ENCODE results near the gene CXCL17. TPM values are rescaled to one million over a fixed set of nuclear protein-coding genes. Genes with fewer than 3 reads are reported as not detected.

The CXCL17 gene
- total RNA-seq, 1 donor from 2014 or later: 159 TPM

DNA sequence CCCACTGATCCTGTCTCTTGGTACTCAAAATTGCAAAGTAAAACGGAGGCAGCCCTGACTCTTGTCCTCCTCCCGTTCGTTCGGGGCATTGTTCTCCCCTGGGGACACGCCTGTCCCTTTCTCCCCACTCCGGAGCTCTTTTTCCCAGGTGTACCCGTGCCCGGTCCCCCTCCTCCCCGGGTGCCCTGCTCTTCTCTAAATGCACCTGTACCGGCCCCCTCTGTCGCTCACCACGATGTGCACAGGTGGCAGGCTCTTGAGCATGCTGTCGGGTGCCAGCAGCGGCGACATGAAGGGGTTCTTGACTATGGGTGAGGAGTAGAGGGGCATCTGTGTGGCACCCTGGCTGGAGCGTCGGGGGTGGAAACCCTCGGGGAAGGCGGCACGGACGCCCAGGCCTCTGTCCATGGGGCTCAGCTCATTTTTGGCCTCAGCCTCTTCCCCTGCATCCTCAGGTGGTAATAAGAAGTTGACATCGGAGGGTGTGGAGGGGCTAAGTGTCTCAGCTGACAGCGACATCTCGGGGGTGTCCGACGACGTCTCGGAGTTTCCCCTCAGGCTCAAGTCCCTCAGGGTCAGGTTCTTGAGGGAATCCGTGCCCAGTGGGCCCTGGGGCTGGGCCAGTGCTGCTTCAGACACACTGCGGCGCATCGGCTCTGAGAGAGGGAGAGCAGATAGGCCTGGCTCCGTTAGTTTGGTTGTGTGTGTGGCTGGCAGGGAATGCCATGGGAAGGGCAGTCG lies 40.2 kb downstream of the CXCL17 start:
- no peaks in the 10 kb centered on the region for H3K27me3 ChIP-seq (ENCODE audit: low read depth)
- H3K4me1 ChIP-seq: peaks cover 13% of the 10 kb centered on the region
- intact Hi-C loops (cut with DNase I): no loop called here
- H3K4me3 ChIP-seq: peak overlapping the region; percentile 66
- no peaks in the 10 kb centered on the region for H3K9me3 ChIP-seq
- H3K27ac ChIP-seq: peak overlapping the region; percentile 56
- H3K36me3 ChIP-seq: no peaks in the 10 kb centered on the region
- DNase-seq (no peak), ATAC-seq (peak in 1 of 2 donors; percentile 10)
- TF ChIP-seq, protein P1, sequence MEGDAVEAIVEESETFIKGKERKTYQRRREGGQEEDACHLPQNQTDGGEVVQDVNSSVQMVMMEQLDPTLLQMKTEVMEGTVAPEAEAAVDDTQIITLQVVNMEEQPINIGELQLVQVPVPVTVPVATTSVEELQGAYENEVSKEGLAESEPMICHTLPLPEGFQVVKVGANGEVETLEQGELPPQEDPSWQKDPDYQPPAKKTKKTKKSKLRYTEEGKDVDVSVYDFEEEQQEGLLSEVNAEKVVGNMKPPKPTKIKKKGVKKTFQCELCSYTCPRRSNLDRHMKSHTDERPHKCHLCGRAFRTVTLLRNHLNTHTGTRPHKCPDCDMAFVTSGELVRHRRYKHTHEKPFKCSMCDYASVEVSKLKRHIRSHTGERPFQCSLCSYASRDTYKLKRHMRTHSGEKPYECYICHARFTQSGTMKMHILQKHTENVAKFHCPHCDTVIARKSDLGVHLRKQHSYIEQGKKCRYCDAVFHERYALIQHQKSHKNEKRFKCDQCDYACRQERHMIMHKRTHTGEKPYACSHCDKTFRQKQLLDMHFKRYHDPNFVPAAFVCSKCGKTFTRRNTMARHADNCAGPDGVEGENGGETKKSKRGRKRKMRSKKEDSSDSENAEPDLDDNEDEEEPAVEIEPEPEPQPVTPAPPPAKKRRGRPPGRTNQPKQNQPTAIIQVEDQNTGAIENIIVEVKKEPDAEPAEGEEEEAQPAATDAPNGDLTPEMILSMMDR (IDR thresholded peaks at IDR 0.05): no peak

DNA sequence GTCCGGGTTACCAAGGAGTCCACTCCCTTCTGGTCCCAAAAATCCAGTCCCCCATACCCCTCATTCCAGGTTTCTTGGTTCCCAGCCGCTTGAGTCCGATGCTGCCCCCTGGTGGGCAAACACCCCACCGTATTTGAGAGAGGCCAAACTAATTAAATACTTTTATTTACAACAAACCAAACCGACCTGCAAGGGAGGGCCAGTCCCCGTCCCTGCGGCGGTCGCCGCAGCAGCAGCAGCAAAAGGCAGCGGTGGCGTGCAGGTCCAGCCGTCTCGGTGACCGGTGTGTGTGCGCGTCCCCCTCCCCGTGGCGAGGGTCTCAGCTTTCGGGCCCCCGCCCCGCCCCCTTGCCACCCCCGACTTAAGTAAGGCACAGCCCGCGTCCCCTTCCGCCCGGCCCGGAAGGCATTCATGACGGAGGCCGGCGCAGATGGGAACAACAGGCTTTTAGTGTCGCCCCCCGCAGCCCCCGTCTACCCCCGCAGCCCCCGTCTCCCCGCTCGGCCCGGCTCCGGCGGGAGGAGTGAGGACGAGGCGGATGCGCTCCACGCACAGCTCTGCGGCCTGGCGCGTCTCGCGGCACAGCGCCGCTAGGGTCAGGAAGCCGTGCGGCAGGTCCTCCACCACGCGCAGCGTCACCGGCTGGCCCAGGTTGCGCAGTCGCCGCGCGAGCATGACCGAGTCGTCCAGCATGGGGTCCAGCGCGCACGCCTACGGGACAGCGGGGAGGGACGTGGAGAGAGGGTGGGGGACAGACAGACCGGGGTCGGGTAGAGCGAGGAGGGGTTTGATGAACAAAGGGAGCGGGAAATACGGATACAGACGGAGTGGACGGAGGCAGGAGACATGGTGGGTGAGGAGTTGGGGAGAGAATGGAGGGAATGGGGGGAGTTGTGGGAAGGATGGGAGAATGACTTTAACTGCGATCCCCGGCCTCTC lies 41.1 kb downstream of the CXCL17 start:
- DNase-seq (peak; percentile 86), ATAC-seq (peak; percentile 81 to 82)
- Histone ChIP-seq H3K36me3 (no peaks in the 10 kb centered on the region), H3K4me3 (peak overlapping the region; percentile 66), H3K9me3 (no peaks in the 10 kb centered on the region), H3K4me1 (peaks cover 17% of the 10 kb centered on the region), H3K27ac (peak overlapping the region; percentile 56), H3K27me3 (ENCODE audit: low read depth) (no peaks in the 10 kb centered on the region)
- intact Hi-C loops (cut with DNase I): no loop called here
- TF ChIP-seq, protein P1 (IDR thresholded peaks at IDR 0.05): peak; percentile 74

DNA sequence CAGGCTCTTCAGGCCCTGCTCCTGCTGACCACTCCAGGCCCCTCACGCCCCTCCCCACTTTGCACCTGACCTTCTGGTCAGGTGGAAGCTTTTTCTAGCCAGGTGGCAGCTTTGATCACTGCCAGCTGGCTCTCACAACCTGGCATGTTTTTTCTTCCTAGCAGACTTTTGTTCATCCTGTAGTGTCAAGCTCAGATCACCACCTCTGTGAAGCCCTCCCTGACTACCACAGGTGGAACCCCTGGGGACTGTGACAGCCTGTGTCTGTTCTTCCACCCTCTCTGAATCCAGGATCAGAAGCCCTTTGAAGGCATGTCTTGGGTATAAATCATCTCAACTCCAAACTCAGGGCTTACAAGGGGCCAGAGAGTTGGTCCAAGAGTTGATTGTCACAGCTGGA lies 42.3 kb downstream of the CXCL17 start:
- H3K27ac ChIP-seq: no peak overlapping the region
- no peak for ATAC-seq

DNA sequence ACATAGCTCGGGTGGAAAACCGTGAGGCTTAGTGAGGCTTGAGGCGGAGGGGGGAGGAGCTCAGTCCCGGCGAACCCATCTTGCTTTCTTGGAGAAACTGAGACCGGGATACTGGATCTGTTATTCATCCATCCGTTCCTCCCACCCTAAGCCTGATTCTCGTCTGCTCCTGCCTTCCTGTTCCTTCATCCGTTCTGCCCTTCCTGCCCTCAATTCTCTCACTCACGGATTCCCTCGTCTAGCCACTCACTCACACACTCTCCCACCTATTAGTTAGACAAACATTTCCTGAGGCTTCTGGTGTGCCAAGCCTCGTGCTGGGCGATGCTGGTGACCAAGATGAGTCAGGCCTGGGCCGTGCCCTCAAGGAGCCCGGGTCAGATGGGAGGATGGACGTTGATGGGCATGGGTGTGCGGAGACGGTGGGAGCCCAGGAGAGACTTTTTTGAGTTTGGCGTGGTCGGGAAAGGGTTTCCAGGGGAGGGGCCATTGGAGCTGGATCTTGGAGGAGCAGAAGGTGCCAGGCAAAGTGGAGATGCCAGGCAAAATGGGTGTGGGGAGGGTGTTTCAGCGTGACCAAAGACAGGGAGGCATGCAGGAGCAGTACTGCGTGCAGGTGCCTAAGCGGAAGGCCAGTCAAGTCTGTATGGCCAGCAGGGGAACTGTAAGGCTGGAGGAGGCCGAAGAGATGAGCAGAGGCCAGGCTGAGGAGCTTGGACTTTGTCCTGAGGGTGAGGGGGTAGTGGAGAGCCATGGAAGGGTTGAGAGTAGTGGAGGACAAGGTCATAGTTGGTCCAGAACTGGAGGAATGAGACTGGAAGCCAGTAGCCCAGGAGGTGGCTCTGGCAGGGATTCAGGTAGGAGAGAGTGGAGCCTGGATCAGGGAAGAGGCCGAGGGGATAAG lies 45.2 kb downstream of the CXCL17 start:
- no peak for DNase-seq
- Histone ChIP-seq H3K36me3 (no peaks in the 10 kb centered on the region), H3K4me1 (peaks cover 26% of the 10 kb centered on the region), H3K27me3 (ENCODE audit: low read depth) (no peaks in the 10 kb centered on the region), H3K27ac (peak overlapping the region; percentile 80), H3K9me3 (no peaks in the 10 kb centered on the region), H3K4me3 (peak overlapping the region; percentile 72)
- TF ChIP-seq, protein P1 (IDR thresholded peaks at IDR 0.05): no peak
- intact Hi-C loops (cut with DNase I): no loop called here
- ATAC-seq: no peak

More for the DNA sequence above, 42.3 kb downstream of the CXCL17 start:
- intact Hi-C loops (cut with DNase I): no loop called here
- peaks cover 26% of the 10 kb centered on the region for H3K4me1 ChIP-seq
- no peaks in the 10 kb centered on the region for H3K27me3 ChIP-seq (ENCODE audit: low read depth)
- TF ChIP-seq, protein P1 (IDR thresholded peaks at IDR 0.05): no peak
- H3K36me3 ChIP-seq: no peaks in the 10 kb centered on the region
- no peaks in the 10 kb centered on the region for H3K9me3 ChIP-seq
- no peak for DNase-seq
- H3K4me3 ChIP-seq: no peak overlapping the region
